ENCODE results near the gene CD3E.

DNA sequence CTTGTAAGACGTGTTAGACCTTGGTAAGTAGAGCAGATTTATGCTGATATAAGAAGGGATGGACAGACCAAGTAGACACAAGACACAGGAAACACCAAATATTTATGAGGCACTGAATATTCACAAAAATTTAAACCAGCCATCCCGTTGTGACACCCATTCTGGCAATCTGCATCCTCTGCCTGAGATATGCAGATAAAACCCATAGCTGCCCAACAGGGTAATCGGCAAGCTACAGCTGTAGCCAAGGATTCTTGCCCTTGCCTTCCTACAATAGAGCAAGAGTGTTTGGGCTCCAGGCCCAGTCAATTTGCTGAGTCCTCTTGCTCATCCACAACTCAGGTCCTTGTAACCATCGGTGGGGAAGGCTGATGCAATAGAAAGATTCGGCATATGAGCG is 21.9 kb upstream of the CD3E start:
- no peak for TF ChIP-seq CTCF (IDR thresholded peaks at IDR 0.05; ENCODE audit: insufficient read depth, low read length, poor library complexity, severe bottlenecking)
- no peak for TF ChIP-seq EZH2phosphoT487 (conservative IDR thresholded peaks at IDR 0.05; ENCODE audit: low read length)
